LNCaP clone FGC (cell line): ENCODE measurements around the gene BLMH.
A peak's percentile ranks its signal among the peaks of the same experiment; 100 is the strongest.

Experiments used
- DNase-seq: peaks from one replicate; pipeline ENCODE4 v3.0.0-alpha.2; 2011; ENCODE audit warnings: low read depth
- H3K4me3 ChIP-seq: 2 replicates; pipeline ENCODE4 v1.5.1; 2011; ENCODE audit warnings: mild to moderate bottlenecking, low read depth, low read length, control low read depth
- TF ChIP-seq, protein P1 (sequence below): IDR thresholded peaks from 2 replicates; pipeline ENCODE4 v1.5.1; 2012; ENCODE audit warnings: mild to moderate bottlenecking; ENCODE audit not compliant: control insufficient read depth, insufficient read depth; ENCODE audit errors: extremely low read depth

BLMH gene

DNA sequence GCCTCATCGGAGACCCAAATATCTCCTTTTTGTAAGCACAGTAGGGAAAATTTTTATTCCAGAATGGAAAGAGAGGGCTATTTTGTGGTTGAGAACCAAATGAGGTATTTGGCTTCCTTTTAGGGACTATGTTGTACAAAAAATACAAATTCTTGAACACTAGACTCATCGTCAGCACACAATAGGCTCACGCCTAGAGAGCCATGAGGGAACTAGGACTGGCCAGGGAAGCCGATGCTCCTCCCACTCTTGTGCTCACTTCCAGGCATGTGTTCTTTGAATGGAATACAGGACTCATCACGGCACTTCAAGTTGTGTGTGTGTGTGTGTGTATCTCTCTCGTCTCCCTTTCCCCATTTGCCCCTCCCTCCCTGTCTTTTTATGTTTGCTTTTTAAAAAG lies 17.8 kb upstream of the BLMH start:
- no peak for DNase-seq
- no peak overlapping the region for H3K4me3 ChIP-seq
- TF ChIP-seq, protein P1, sequence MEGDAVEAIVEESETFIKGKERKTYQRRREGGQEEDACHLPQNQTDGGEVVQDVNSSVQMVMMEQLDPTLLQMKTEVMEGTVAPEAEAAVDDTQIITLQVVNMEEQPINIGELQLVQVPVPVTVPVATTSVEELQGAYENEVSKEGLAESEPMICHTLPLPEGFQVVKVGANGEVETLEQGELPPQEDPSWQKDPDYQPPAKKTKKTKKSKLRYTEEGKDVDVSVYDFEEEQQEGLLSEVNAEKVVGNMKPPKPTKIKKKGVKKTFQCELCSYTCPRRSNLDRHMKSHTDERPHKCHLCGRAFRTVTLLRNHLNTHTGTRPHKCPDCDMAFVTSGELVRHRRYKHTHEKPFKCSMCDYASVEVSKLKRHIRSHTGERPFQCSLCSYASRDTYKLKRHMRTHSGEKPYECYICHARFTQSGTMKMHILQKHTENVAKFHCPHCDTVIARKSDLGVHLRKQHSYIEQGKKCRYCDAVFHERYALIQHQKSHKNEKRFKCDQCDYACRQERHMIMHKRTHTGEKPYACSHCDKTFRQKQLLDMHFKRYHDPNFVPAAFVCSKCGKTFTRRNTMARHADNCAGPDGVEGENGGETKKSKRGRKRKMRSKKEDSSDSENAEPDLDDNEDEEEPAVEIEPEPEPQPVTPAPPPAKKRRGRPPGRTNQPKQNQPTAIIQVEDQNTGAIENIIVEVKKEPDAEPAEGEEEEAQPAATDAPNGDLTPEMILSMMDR = no peak

GRCh38 chr17:30308406-30308805 lies 16.7 kb upstream of the BLMH start:
- no peak for DNase-seq
- TF ChIP-seq, protein P1 = no peak

DNA sequence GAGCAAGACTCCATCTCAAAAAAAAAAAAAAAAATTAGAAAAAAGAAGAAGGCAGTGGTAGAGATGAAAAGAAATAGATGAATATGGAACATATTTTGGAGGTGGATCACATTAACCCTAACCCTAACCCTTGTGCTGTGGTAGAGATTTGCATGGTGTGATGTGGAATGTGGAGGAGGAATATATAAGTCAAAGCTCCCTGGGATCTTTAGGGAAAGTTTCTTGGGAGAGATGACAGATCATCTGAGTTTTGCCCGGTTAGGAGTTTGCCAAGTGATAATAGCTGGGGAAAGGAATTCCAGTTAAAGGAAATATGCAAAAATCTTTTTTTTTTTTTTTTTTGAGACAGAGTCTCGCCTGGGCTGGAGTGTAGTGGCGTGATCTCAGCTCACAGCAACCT lies 13.0 kb upstream of the BLMH start:
- no peak for DNase-seq
- TF ChIP-seq, protein P1 = no peak
- no peak overlapping the region for H3K4me3 ChIP-seq

More at GRCh38 chr17:30308406-30308805, 16.7 kb upstream of the BLMH start:
- no peak overlapping the region for H3K4me3 ChIP-seq

- no peak overlapping the region for H3K4me3 ChIP-seq
- no peak for DNase-seq
- TF ChIP-seq, protein P1 = no peak
These were observed 10.5 kb upstream of the BLMH start for GRCh38 chr17:30302241-30302640.

DNA sequence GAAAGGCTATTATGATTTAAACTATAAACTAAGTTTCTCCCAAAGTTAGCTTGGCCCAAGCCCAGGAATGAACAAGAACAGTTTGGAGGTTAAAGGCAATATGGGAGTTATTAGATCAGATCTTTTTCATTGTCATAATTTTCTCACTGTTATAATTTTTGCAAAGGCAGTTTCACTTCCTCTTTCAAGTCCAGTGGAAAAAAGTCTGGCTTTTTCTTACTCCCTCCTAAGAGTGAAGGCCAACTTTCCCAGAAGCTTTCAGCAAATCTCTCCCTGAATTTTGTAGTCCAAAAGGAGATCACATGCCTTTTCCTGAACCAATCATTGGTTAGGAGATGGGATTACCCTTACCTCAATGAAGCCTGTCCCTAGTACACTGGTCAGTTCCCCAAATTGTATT lies 9.1 kb upstream of the BLMH start:
- DNase-seq = no peak
- TF ChIP-seq, protein P1 = no peak
- H3K4me3 ChIP-seq = no peak overlapping the region

- TF ChIP-seq, protein P1 = peak; percentile 43; the same call in 1 of the 2 replicates
- H3K4me3 ChIP-seq = no peak overlapping the region
- no peak for DNase-seq
These were observed 7.3 kb upstream of the BLMH start for GRCh38 chr17:30299000-30299399.

DNA sequence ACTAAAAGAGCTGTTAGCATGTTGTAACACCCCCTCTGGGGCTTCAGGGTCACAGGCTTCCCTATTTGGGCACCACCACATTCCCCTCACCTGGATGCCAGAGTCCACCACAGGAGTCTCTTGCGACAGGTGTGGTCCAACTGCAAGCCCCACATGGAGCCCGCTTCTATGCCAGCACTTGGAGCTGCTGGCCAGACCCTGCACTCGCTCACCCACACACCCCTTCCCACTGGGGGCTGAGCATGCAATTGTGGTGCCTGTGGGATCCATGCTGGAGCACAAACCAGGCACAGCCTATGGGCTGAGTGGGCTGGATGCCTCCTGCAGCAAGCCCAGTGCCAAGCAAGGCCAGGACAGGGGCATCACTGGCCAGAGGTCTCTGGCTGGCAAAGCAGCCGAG lies 6.0 kb upstream of the BLMH start:
- no peak for DNase-seq
- H3K4me3 ChIP-seq = no peak overlapping the region
- TF ChIP-seq, protein P1 = no peak
